Measurements from ENCODE around the gene ACTN4. TPM values are rescaled to one million over a fixed set of nuclear protein-coding genes. Genes with fewer than 3 reads are reported as not detected.

Gene ACTN4
- total and polyA plus RNA-seq, 2 donors (not counting 1 experiment from before 2014, with no cell fraction given), result 108 to 164 TPM

DNA sequence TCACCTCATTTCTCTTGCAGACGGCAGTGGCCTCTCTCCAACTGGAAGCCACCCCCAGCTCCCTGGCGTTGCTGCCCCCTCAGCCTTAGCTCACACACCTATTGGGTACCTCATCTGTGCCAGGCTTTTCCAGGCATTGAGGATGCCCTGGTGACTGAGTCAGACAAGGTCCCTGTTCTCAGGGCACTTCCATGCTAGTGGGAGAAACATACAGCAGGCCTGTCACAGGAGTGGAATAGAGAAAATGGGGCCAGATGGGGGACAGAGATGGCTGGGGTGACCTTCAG lies 62.9 kb downstream of the ACTN4 start:
- Mint-ChIP-seq H3K4me3 (no peak overlapping the region), H3K4me1 (no peaks in the 10 kb centered on the region), H3K9me3 (ENCODE audit: insufficient read depth) (no peaks in the 10 kb centered on the region), H3K27ac (no peak overlapping the region), H3K27me3 (no peaks in the 10 kb centered on the region)
- Histone ChIP-seq H4K20me1 (ENCODE audit: control insufficient read depth, insufficient read depth, low read length, poor library complexity, severe bottlenecking) (no peaks in the 10 kb centered on the region), H3K9ac (ENCODE audit: low read length) (no peak overlapping the region), H3K36me3 (replicated peaks in 1 of 2; ENCODE audit: control extremely low read depth in 1 of 2, control insufficient read depth in 1 of 2, extremely low read depth in 1 of 2, insufficient read depth in 2 of 2, low read length in 1 of 2) (peaks cover 0 to 87% of the 10 kb centered on the region in 2 experiments), H3K79me2 (ENCODE audit: control insufficient read depth, insufficient read depth, low read length) (no peaks in the 10 kb centered on the region), H3K27me3 (replicated peaks in 1 of 4; ENCODE audit: control extremely low read depth in 1 of 4, control insufficient read depth in 3 of 4, insufficient read depth in 4 of 4, low read length in 3 of 4) (no peaks in the 10 kb centered on the region), H3K4me1 (ENCODE audit: control insufficient read depth in 2 of 2, insufficient read depth in 2 of 2, low read length in 2 of 2) (no peaks in the 10 kb centered on the region), H3K9me3 (ENCODE audit: control extremely low read depth in 1 of 3, control insufficient read depth in 2 of 3, insufficient read depth in 1 of 3, low read length in 2 of 3) (no peaks in the 10 kb centered on the region), H3K4me3 (ENCODE audit: control extremely low read depth in 1 of 5, extremely low read depth in 1 of 5, insufficient read depth in 1 of 5, low read depth in 2 of 5, low read length in 4 of 5) (no peak overlapping the region), H2AFZ (ENCODE audit: insufficient read depth, low read depth, low read length, poor library complexity, severe bottlenecking) (no peak overlapping the region), H3K4me2 (replicated peaks; ENCODE audit: low read depth, low read length, poor library complexity, severe bottlenecking) (no peak overlapping the region), H3K27ac (ENCODE audit: low read length in 2 of 2) (no peak overlapping the region)
- POLR2A ChIA-PET, result interaction anchor here (0.5 kb wide), 1 partner anchor 191 kb away, joined by 3 read pairs; no protein-coding TSS in a partner anchor
- intact Hi-C loops (cut with micrococcal nuclease), result no loop called here
- 94% methylated on average over 2 of the region's 2 CpGs for WGBS (ENCODE audit: insufficient coverage)
- TF ChIP-seq, protein P1, sequence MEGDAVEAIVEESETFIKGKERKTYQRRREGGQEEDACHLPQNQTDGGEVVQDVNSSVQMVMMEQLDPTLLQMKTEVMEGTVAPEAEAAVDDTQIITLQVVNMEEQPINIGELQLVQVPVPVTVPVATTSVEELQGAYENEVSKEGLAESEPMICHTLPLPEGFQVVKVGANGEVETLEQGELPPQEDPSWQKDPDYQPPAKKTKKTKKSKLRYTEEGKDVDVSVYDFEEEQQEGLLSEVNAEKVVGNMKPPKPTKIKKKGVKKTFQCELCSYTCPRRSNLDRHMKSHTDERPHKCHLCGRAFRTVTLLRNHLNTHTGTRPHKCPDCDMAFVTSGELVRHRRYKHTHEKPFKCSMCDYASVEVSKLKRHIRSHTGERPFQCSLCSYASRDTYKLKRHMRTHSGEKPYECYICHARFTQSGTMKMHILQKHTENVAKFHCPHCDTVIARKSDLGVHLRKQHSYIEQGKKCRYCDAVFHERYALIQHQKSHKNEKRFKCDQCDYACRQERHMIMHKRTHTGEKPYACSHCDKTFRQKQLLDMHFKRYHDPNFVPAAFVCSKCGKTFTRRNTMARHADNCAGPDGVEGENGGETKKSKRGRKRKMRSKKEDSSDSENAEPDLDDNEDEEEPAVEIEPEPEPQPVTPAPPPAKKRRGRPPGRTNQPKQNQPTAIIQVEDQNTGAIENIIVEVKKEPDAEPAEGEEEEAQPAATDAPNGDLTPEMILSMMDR (IDR thresholded peaks at IDR 0.05), result no peak
- TF ChIP-seq EZH2 (IDR thresholded peaks at IDR 0.05; ENCODE audit: borderline replicate concordance, insufficient read depth, low read depth, low read length, poor library complexity, severe bottlenecking), result no peak
- no peak for DNase-seq
- CTCF ChIA-PET, result no interaction called here
- no peak for ATAC-seq (ENCODE audit: low read depth)

DNA sequence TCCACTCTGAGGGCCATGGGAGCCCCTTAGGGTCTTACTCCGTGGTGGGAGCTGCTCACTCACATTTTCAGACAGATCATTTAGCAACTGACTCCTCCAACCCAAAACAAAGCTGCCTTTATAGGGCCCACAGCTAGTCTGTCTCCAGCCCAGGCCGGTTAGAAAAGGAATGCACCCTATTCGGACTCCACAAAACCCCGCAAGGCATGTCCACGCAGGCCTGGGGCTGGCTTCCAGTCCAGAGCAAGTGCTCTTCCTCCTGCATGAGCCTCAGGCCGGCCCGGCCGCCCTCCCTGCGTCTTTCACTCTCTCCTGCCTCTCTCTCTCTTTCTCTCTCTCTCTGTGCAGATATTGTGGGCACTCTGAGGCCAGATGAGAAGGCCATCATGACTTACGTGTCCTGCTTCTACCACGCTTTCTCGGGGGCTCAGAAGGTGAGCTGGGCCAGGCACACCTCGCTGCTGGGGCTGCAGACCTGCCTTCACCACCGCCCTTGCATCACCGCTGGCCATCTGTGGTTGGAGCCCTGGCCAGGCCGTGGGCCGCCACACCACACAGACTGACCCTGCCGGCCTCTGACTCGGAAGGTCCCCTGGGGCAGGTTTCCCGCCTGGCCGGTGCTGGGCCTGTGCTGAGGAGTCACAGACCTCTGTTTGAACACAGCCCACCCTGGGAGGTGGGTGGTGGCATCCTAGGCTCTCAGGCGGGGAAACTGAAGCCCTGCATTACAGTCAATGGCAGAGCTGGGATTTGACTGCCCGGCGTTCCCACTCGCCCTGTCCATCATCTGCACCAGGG lies 63.7 kb downstream of the ACTN4 start:
- CTCF ChIA-PET, result no interaction called here
- ATAC-seq (ENCODE audit: low read depth), result no peak

More for the DNA sequence above, 63.7 kb downstream of the ACTN4 start:
- Mint-ChIP-seq H3K27me3 (no peaks in the 10 kb centered on the region), H3K4me3 (no peak overlapping the region), H3K9me3 (ENCODE audit: insufficient read depth) (no peaks in the 10 kb centered on the region), H3K27ac (no peak overlapping the region), H3K4me1 (no peaks in the 10 kb centered on the region)
- Histone ChIP-seq H3K4me3 (ENCODE audit: control extremely low read depth in 1 of 5, extremely low read depth in 1 of 5, insufficient read depth in 1 of 5, low read depth in 2 of 5, low read length in 4 of 5) (no peak overlapping the region), H3K9me3 (ENCODE audit: control extremely low read depth in 1 of 3, control insufficient read depth in 2 of 3, insufficient read depth in 1 of 3, low read length in 2 of 3) (no peaks in the 10 kb centered on the region), H4K20me1 (ENCODE audit: control insufficient read depth, insufficient read depth, low read length, poor library complexity, severe bottlenecking) (no peaks in the 10 kb centered on the region), H2AFZ (ENCODE audit: insufficient read depth, low read depth, low read length, poor library complexity, severe bottlenecking) (no peak overlapping the region), H3K4me1 (ENCODE audit: control insufficient read depth in 2 of 2, insufficient read depth in 2 of 2, low read length in 2 of 2) (no peaks in the 10 kb centered on the region), H3K4me2 (replicated peaks; ENCODE audit: low read depth, low read length, poor library complexity, severe bottlenecking) (no peak overlapping the region), H3K27ac (ENCODE audit: low read length in 2 of 2) (no peak overlapping the region), H3K27me3 (replicated peaks in 1 of 4; ENCODE audit: control extremely low read depth in 1 of 4, control insufficient read depth in 3 of 4, insufficient read depth in 4 of 4, low read length in 3 of 4) (no peaks in the 10 kb centered on the region), H3K36me3 (replicated peaks in 1 of 2; ENCODE audit: control extremely low read depth in 1 of 2, control insufficient read depth in 1 of 2, extremely low read depth in 1 of 2, insufficient read depth in 2 of 2, low read length in 1 of 2) (peaks cover 0 to 80% of the 10 kb centered on the region in 2 experiments), H3K9ac (ENCODE audit: low read length) (no peak overlapping the region), H3K79me2 (ENCODE audit: control insufficient read depth, insufficient read depth, low read length) (no peaks in the 10 kb centered on the region)
- DNase-seq, result no peak
- TF ChIP-seq, protein P1 (IDR thresholded peaks at IDR 0.05), result no peak
- TF ChIP-seq EZH2 (IDR thresholded peaks at IDR 0.05; ENCODE audit: borderline replicate concordance, insufficient read depth, low read depth, low read length, poor library complexity, severe bottlenecking), result no peak
- POLR2A ChIA-PET, result interaction anchor here (0.5 kb wide), 1 partner anchor 190 kb away, joined by 3 read pairs; no protein-coding TSS in a partner anchor
- 91% methylated on average over 20 of the region's 25 CpGs for WGBS (ENCODE audit: insufficient coverage)
- intact Hi-C loops (cut with micrococcal nuclease), result no loop called here

Data from B cell (primary cell).